Tibial artery (tissue), 4 donors: ENCODE measurements around the gene ZBTB34.

Source experiments
- DNase-seq, 2 donors: peaks; one replicate each; pipeline ENCODE4 v3.0.0-alpha.2; 2019
- H3K27ac ChIP-seq, 2 donors: fragments of 200-600 bp; sonication (generic) in 1 of 2; 1 replicate in 1 of 2; 2 replicates in 1 of 2; pipeline ENCODE4 v1.5.1; 2018 to 2019; ENCODE audit warnings: mild to moderate bottlenecking in 1 of 2
- H3K27me3 ChIP-seq, 2 donors: fragments of 200-600 bp; sonication (generic) in 1 of 2; one replicate each; pipeline versions ENCODE4 v1.5.1 to v1.6.0; 2016 to 2019
- H3K36me3 ChIP-seq, 3 donors: fragments of 200-600 bp; sonication (generic) in 2 of 3; one replicate each; pipeline ENCODE4 v1.5.1; 2016 to 2019; ENCODE audit warnings: mild to moderate bottlenecking in 2 of 3
- H3K4me1 ChIP-seq, 4 donors: fragments of 200-600 bp; sonication (generic) in 2 of 4; 1 replicate in 3 of 4; 2 replicates in 1 of 4; pipeline ENCODE4 v1.5.1; 2016 to 2019
- H3K4me3 ChIP-seq, 2 donors: fragments of 200-600 bp; sonication (generic) in 1 of 2; 1 replicate in 1 of 2; 2 replicates in 1 of 2; pipeline ENCODE4 v1.5.1; 2018 to 2019; ENCODE audit warnings: mild to moderate bottlenecking in 2 of 2
- H3K9me3 ChIP-seq, 3 donors: fragments of 200-600 bp; sonication (generic) in 1 of 3; one replicate each; pipeline ENCODE4 v1.5.1; 2016 to 2019
- CTCF ChIP-seq, 2 experiments: fragments of 200-600 bp in 1 of 2; fragments of 450-650 bp in 1 of 2; IDR thresholded peaks; one replicate each; pipeline ENCODE4 v1.5.1; 2017 to 2019; ENCODE audit warnings: antibody characterized with exemption in 2 of 2, mild to moderate bottlenecking in 1 of 2, moderate library complexity in 1 of 2
- intact Hi-C: fragments of 100-400 bp; cut with DNase I; formaldehyde crosslinking; loops from one replicate; pipeline ENCODE4 v1.15.0; 2023; ENCODE audit warnings: low total_unique reads

ZBTB34 gene

GRCh38 chr9:126830827-126831226, 29.6 kb upstream of the ZBTB34 start:
- intact Hi-C loops, result no loop called here
- Histone ChIP-seq H3K27me3 (no peaks in the 10 kb centered on the region), H3K4me3 (no peak overlapping the region), H3K27ac (no peak overlapping the region), H3K36me3 (peaks cover 23 to 36% (median 27%) of the 10 kb centered on the region in 3 donors), H3K4me1 (no peaks in the 10 kb centered on the region), H3K9me3 (no peaks in the 10 kb centered on the region)
- TF ChIP-seq CTCF (IDR thresholded peaks at IDR 0.05), result no peak
- no peak for DNase-seq

GRCh38 chr9:126832440-126832839, 28.0 kb upstream of the ZBTB34 start:
- Histone ChIP-seq H3K36me3 (peaks cover 26 to 48% (median 27%) of the 10 kb centered on the region in 3 donors), H3K27me3 (no peaks in the 10 kb centered on the region), H3K4me3 (no peak overlapping the region), H3K4me1 (no peaks in the 10 kb centered on the region), H3K27ac (no peak overlapping the region), H3K9me3 (no peaks in the 10 kb centered on the region)
- intact Hi-C loops, result no loop called here
- TF ChIP-seq CTCF (IDR thresholded peaks at IDR 0.05), result no peak
- no peak for DNase-seq

GRCh38 chr9:126833020-126833419, 27.4 kb upstream of the ZBTB34 start:
- DNase-seq, result no peak
- Histone ChIP-seq H3K27ac (no peak overlapping the region), H3K9me3 (no peaks in the 10 kb centered on the region), H3K27me3 (no peaks in the 10 kb centered on the region), H3K4me3 (no peak overlapping the region), H3K36me3 (peaks cover 26 to 49% (median 28%) of the 10 kb centered on the region in 3 donors), H3K4me1 (no peaks in the 10 kb centered on the region)
- no peak for TF ChIP-seq CTCF (IDR thresholded peaks at IDR 0.05)
- intact Hi-C loops, result no loop called here

DNA sequence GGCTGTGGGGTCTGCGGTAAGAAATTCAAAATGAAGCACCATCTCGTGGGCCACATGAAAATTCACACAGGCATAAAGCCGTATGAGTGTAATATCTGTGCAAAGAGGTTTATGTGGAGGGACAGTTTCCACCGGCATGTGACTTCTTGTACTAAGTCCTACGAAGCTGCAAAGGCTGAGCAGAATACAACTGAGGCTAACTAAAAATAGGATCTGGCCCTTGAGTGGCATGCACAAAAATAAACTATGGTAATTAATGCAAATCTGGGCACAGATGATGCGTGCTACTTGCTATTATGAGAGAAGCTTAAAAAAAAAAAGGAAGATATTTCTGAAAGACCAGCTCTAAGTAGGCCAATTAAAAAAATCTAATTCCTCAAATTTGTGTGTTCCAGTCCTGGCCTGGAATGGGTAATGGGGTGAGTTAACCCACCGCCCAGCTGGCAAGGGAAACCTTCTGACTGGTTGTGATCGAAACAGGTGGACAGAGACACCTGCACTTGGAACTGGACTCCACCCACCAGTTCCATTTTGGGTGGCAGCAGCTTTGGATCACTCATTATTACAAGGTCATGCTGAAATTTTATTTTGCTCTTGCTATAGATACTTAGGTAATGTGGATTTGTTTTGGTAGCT, 26.6 kb upstream of the ZBTB34 start:
- no peak overlapping the region for H3K27ac ChIP-seq
- H3K27me3 ChIP-seq, result no peaks in the 10 kb centered on the region
- H3K4me1 ChIP-seq, result no peaks in the 10 kb centered on the region
- intact Hi-C loops, result no loop called here
- no peaks in the 10 kb centered on the region for H3K9me3 ChIP-seq
- peaks cover 26 to 56% (median 36%) of the 10 kb centered on the region in 3 donors for H3K36me3 ChIP-seq
- DNase-seq, result no peak
- H3K4me3 ChIP-seq, result no peak overlapping the region
- TF ChIP-seq CTCF (IDR thresholded peaks at IDR 0.05), result no peak

GRCh38 chr9:126834672-126835071, 25.8 kb upstream of the ZBTB34 start:
- no peaks in the 10 kb centered on the region for H3K27me3 ChIP-seq
- no peaks in the 10 kb centered on the region for H3K4me1 ChIP-seq
- DNase-seq, result no peak
- TF ChIP-seq CTCF (IDR thresholded peaks at IDR 0.05), result no peak
- H3K4me3 ChIP-seq, result no peak overlapping the region
- H3K36me3 ChIP-seq, result peaks cover 26 to 56% (median 44%) of the 10 kb centered on the region in 3 donors
- H3K27ac ChIP-seq, result no peak overlapping the region
- intact Hi-C loops, result no loop called here
- no peaks in the 10 kb centered on the region for H3K9me3 ChIP-seq

DNA sequence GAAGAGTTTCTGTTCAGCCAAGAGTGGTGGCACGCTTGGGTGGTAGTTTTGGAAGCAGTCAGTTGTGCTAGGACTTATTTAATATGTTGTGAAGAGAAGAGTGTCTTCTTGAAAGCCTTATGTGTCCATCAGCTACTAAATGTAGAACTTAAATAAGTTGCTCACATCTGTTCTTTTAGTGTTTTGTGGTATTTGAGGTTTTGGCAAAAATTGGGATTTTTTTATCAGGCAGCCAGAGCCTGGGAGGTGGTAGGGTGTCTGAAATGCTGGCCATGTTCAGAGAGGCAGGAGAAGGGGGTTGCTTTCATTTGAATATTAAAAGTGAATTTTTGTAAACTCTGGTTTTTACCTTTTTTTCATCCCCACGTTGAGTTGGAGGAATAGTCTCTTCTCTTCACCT, 24.2 kb upstream of the ZBTB34 start:
- Histone ChIP-seq H3K27me3 (no peaks in the 10 kb centered on the region), H3K4me3 (no peak overlapping the region), H3K4me1 (no peaks in the 10 kb centered on the region), H3K9me3 (no peaks in the 10 kb centered on the region), H3K36me3 (peaks cover 27 to 51% (median 44%) of the 10 kb centered on the region in 3 donors), H3K27ac (no peak overlapping the region)
- intact Hi-C loops, result no loop called here
- no peak for DNase-seq
- no peak for TF ChIP-seq CTCF (IDR thresholded peaks at IDR 0.05)
